HEK293 (cell line): ENCODE measurements around the gene CCDC40.

Experiments
- ATF2 ChIP-seq: fragments of 450-650 bp; formaldehyde crosslinking; IDR thresholded peaks from 2 replicates; pipeline ENCODE4 v1.5.1; 2016; ENCODE audit warnings: missing biosample characterization, missing genetic modification characterization, low read depth
- HOXD13 ChIP-seq: sonication (generic); formaldehyde crosslinking; IDR thresholded peaks from 2 replicates; pipeline ENCODE4 v1.8.0; 2022; ENCODE audit warnings: missing genetic modification reagents, borderline replicate concordance
- KLF8 ChIP-seq: fragments of 450-650 bp; formaldehyde crosslinking; IDR thresholded peaks from 2 replicates; pipeline ENCODE4 v1.5.1; 2016; ENCODE audit warnings: missing biosample characterization, missing genetic modification characterization
- MYNN ChIP-seq: fragments of 450-650 bp; formaldehyde crosslinking; IDR thresholded peaks from 2 replicates; pipeline ENCODE4 v1.5.1; 2016; ENCODE audit warnings: missing biosample characterization, missing genetic modification characterization, borderline replicate concordance
- MZF1 ChIP-seq: fragments of 450-650 bp; formaldehyde crosslinking; IDR thresholded peaks from 2 replicates; pipeline ENCODE4 v1.5.1; 2017; ENCODE audit warnings: missing biosample characterization, missing genetic modification characterization, borderline replicate concordance
- PRDM10 ChIP-seq: fragments of 450-650 bp; formaldehyde crosslinking; IDR thresholded peaks from 2 replicates; pipeline ENCODE4 v1.5.1; 2016; ENCODE audit warnings: missing biosample characterization, missing genetic modification characterization
- RBAK ChIP-seq: fragments of 450-650 bp; formaldehyde crosslinking; IDR thresholded peaks from 2 replicates; pipeline ENCODE4 v1.5.1; 2016; ENCODE audit warnings: missing biosample characterization, missing genetic modification characterization
- SCRT2 ChIP-seq: fragments of 450-650 bp; formaldehyde crosslinking; IDR thresholded peaks from 2 replicates; pipeline ENCODE4 v1.5.1; 2016; ENCODE audit warnings: missing biosample characterization, missing genetic modification characterization
- SP7 ChIP-seq: fragments of 450-650 bp; formaldehyde crosslinking; IDR thresholded peaks from 2 replicates; pipeline ENCODE4 v1.5.1; 2016; ENCODE audit warnings: missing biosample characterization, missing genetic modification characterization
- ZBTB1 ChIP-seq: fragments of 450-650 bp; formaldehyde crosslinking; IDR thresholded peaks from 2 replicates; pipeline ENCODE4 v1.5.1; 2016; ENCODE audit warnings: missing biosample characterization, missing genetic modification characterization
- ZBTB44 ChIP-seq: fragments of 450-650 bp; IDR thresholded peaks from 2 replicates; pipeline ENCODE4 v1.5.1; 2018; ENCODE audit warnings: missing biosample characterization, mild to moderate bottlenecking, missing genetic modification characterization
- ZBTB49 ChIP-seq: fragments of 450-650 bp; formaldehyde crosslinking; IDR thresholded peaks from 2 replicates; pipeline ENCODE4 v1.5.1; 2016; ENCODE audit warnings: missing biosample characterization, missing genetic modification characterization, low read depth
- ZNF19 ChIP-seq: fragments of 450-650 bp; formaldehyde crosslinking; IDR thresholded peaks from 2 replicates; pipeline ENCODE4; 2016; ENCODE audit warnings: missing biosample characterization, missing genetic modification characterization, low read depth
- ZNF2 ChIP-seq: fragments of 450-650 bp; formaldehyde crosslinking; IDR thresholded peaks from 2 replicates; pipeline ENCODE4 v1.5.1; 2016; ENCODE audit warnings: missing biosample characterization, missing genetic modification characterization
- ZNF266 ChIP-seq: fragments of 450-650 bp; formaldehyde crosslinking; IDR thresholded peaks from 2 replicates; pipeline ENCODE4 v1.5.1; 2016; ENCODE audit warnings: missing biosample characterization, missing genetic modification characterization, low read depth
- ZNF280D ChIP-seq: fragments of 450-650 bp; formaldehyde crosslinking; IDR thresholded peaks from 2 replicates; pipeline ENCODE4 v1.5.1; 2016; ENCODE audit warnings: missing biosample characterization, missing genetic modification characterization
- ZNF513 ChIP-seq: fragments of 450-650 bp; IDR thresholded peaks from 2 replicates; pipeline ENCODE4 v1.5.1; 2018; ENCODE audit warnings: missing biosample characterization, missing genetic modification characterization
- ZNF521 ChIP-seq: fragments of 450-650 bp; formaldehyde crosslinking; IDR thresholded peaks from 2 replicates; pipeline ENCODE4 v1.5.1; 2017; ENCODE audit warnings: missing biosample characterization, mild to moderate bottlenecking, missing genetic modification characterization
- ZNF561 ChIP-seq: fragments of 450-650 bp; IDR thresholded peaks from 2 replicates; pipeline ENCODE4 v1.5.1; 2018; ENCODE audit warnings: missing biosample characterization, missing genetic modification characterization, borderline replicate concordance
- ZNF629 ChIP-seq: fragments of 450-650 bp; formaldehyde crosslinking; IDR thresholded peaks from 2 replicates; pipeline ENCODE4 v1.5.1; 2017; ENCODE audit warnings: missing biosample characterization, missing genetic modification characterization
- ZNF660 ChIP-seq: fragments of 450-650 bp; IDR thresholded peaks from 2 replicates; pipeline ENCODE4 v1.5.1; 2018; ENCODE audit warnings: missing biosample characterization, mild to moderate bottlenecking, missing genetic modification characterization
- ZNF777 ChIP-seq: fragments of 450-650 bp; formaldehyde crosslinking; IDR thresholded peaks from 2 replicates; pipeline ENCODE4 v1.5.1; 2017; ENCODE audit warnings: missing biosample characterization, missing genetic modification characterization, borderline replicate concordance
- ZNF785 ChIP-seq: fragments of 450-650 bp; formaldehyde crosslinking; IDR thresholded peaks from 2 replicates; pipeline ENCODE4 v1.5.1; 2016; ENCODE audit warnings: missing biosample characterization, missing genetic modification characterization
- ZNF843 ChIP-seq: fragments of 450-650 bp; formaldehyde crosslinking; IDR thresholded peaks from 2 replicates; pipeline ENCODE4 v1.5.1; 2016; ENCODE audit warnings: missing biosample characterization, missing genetic modification characterization
- ZXDB ChIP-seq: fragments of 450-650 bp; formaldehyde crosslinking; IDR thresholded peaks from 2 replicates; pipeline ENCODE4 v1.5.1; 2016; ENCODE audit warnings: missing biosample characterization, missing genetic modification characterization

CCDC40 gene

GRCh38 chr17:79993390-79994227 is 42.8 kb upstream of the CCDC40 start (continued):
- TF ChIP-seq PRDM10 (0 out of 2 replicates have a peak, but pooled peaks have one; percentile 1), ZNF629 (tag by site-specific recombination) (peak; percentile 95), MZF1 (tag by site-specific recombination) (0 out of 2 replicates have a peak, but pooled peaks have one; percentile 31), ZNF777 (no peak), SCRT2 (tag by site-specific recombination) (peak; percentile 72; the same call in 1 of the 2 replicates), ZNF843 (tag by site-specific recombination) (0 out of 2 replicates have a peak, but pooled peaks have one; percentile 50), ZBTB1 (no peak), ZNF280D (tag by site-specific recombination) (no peak), HOXD13 (peak; percentile 99), ZNF19 (tag by site-specific recombination) (no peak), ZXDB (tag by site-specific recombination) (no peak; the same call in none of the 2 replicates), KLF8 (peak; percentile 72), ZNF513 (tag by site-specific recombination) (0 out of 2 replicates have a peak, but pooled peaks have one; percentile 27), ZBTB49 (tag by site-specific recombination) (no peak), ZNF785 (tag by site-specific recombination) (0 out of 2 replicates have a peak, but pooled peaks have one; percentile 23), ZBTB44 (tag by site-specific recombination) (peak; percentile 86), SP7 (tag by site-specific recombination) (peak; percentile 79), MYNN (no peak), ZNF521 (no peak), ATF2 (peak; percentile 94), RBAK (tag by site-specific recombination) (no peak), ZNF266 (no peak), ZNF2 (tag by site-specific recombination) (0 out of 2 replicates have a peak, but pooled peaks have one; percentile 23), ZNF660 (peak; percentile 85), ZNF561 (peak; percentile 66; the same call in 1 of the 2 replicates)
